ENCODE measurements around the gene PDILT.
A peak's percentile ranks its signal among the peaks of the same experiment; 100 is the strongest.
"Not testable (repeated sequence)": the region's sequence is repeated elsewhere in the genome, so short reads cannot be mapped to it uniquely, and the experiment has no call there.

The PDILT gene

GRCh38 chr16:20320178-20320577 is 84.4 kb downstream of the PDILT start:
- no peak for DNase-seq

DNA sequence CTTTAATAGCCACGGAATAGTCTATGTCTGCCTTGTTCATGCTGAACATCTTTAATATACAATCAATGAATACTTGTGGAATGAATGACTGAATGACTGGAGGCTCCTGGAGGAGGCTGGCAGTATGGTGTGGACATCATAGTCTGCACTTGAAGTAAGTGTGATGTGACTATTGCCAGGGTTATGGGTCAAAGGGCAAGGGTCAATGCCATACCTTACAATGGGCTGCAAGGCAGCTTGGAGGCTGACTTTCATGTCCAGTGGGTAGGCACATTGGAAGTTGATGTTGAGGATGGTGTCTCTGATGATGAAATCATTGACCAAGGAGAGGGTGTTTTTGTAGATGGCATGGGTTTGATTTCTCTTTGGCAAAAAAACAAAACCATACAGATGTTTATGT is 85.1 kb downstream of the PDILT start:
- no peak for DNase-seq

DNA sequence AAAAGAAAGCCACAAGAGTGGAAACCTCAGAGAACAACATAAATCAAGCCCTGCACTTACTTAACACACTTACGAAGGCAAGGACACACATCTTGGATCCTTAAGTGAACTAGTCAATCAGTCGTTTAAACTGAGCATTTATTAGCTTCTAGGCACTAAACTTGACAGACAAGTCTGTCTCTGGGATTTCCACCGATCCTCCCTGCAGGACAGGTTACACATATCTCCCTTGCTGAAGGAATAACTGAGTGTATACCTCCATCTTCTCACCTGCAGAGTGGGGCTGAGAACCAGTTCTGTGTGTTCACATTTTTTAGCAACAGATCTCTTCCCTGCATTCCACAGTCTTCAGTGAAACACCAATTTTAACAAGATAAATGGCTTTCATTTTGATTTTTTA is 86.1 kb downstream of the PDILT start:
- no peak for DNase-seq

DNA sequence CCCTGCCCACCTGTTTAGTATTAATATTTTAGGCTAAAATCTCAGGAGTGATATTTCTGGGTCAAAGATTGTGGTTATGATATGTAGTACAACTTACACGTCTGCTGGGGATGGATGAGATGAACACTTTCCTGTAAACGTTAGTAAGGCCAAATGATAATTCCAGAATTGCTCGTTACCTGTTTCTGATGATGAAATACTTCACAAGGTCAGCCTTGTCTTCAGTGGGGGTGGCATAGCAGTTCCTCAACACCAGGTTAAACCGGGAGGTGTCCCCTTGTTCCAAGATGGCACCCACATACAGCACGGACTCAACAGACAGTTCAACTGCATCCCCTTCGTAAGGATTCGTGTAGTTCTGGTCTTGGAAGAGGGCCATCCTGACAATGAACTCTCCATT is 86.5 kb downstream of the PDILT start:
- no peak for DNase-seq

GRCh38 chr16:20317117-20317516 is 87.4 kb downstream of the PDILT start:
- DNase-seq: peak; percentile 27

- no peak for DNase-seq
Observed at GRCh38 chr16:20316715-20317114, 87.8 kb downstream of the PDILT start.

GRCh38 chr16:20315764-20316163 is 88.8 kb downstream of the PDILT start:
- DNase-seq: no peak

DNA sequence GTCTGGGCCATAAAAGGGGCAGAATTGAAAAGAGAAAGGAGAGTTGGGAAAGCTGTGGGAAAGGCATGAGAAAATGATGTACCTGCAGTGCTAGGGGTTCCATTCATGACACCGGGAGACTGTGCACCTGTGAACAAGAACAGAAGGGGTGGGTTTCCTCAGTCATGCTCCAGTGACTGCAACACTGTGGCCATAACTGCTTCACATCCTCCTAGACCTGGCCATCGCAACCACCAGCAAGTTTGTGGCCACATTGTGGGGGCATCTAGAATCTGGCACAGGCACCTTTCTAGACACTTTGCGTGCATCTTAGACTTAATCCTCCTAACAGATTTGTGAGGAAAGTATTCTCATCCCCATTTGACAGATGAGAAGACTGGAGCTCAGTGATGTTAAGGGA is 90.0 kb downstream of the PDILT start:
- no peak for DNase-seq

- DNase-seq: no peak
Observed at GRCh38 chr16:20313741-20314140, 90.8 kb downstream of the PDILT start.

DNA sequence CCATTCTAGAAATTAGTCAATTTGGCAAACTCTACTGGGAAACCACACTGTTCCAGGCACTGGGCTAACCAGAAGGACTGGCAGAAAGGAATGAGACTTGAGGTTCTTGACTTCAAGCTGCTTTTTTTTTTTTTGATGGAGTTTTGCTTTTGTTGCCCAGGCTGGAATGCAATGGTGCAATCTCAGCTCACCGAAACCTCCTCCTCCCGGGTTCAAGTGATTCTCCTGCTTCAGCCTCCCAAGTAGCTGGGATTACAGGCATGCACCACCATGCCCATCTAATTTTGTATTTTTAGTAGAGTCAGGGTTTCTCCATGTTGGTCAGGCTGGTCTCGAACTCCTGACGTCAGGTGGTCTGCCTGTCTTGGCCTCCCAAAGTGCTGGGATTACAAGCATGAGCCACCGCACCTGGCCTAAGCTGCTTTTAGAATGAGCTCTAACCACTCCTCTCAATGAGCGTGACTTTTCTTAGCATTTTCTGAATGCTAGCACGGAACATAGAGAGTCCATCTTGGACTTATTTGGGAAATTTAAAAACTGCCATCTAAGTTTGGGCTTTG is 91.9 kb downstream of the PDILT start:
- not testable (repeated sequence) for DNase-seq

- DNase-seq: no peak
Observed at GRCh38 chr16:20311548-20311947, 93.0 kb downstream of the PDILT start.

- DNase-seq: no peak
Observed at GRCh38 chr16:20310421-20311395, 93.8 kb downstream of the PDILT start.

DNA sequence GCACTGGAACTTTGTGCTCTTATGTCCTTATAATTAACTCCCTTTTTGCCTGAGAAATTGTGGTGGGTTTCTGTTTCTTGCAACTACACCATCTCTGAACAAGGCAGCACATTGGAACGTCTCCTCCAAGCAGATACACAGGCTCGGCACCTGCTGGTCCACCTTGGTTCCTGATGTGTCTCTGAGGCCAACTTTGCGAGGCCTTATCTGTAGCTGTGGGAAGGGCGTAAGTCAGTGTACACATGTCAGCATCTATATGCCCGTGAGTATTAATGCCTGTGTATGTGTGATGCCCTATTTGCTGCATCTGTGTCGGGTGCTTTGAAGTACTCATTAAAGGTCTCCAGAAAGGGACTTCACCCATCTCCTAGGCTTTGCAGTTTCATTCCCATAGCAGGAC is 94.8 kb downstream of the PDILT start:
- DNase-seq: no peak

Measured in NCI-H1092 (cell line).